DMS79 treated with DMSO at 0.1 percent for 48 hours (cell line): ENCODE measurements around the gene DGKH.
"Not testable (repeated sequence)": the region's sequence is repeated elsewhere in the genome, so short reads cannot be mapped to it uniquely, and the experiment has no call there.

ENCODE experiments used
- DNase-seq: peaks from one replicate; lab custom pipeline; 2025; lab: John Stamatoyannopoulos, UW

DGKH gene

DNA sequence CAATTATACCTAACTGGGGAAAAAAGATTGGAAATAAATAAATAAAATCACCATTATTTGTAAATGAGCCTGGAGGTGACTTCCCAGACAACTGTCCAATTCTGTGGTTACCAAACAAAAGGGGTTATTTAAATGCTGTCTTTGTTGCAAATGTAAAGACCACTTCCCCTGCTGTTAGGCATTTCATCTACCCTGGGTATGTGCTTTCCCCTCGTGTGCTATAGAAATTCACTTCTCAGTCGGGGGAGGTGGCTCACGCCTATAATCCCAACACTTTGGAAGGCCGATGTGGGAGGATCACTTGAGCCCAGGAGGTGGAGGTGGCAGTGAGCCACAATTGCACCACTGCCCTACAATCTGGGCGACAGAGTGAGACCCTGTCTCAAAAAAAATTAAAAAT, 121.6 kb downstream of the DGKH start:
- DNase-seq, result no peak

- no peak for DNase-seq
Observed at GRCh38 chr13:42173789-42174343, 125.4 kb downstream of the DGKH start.

GRCh38 chr13:42174344-42175162, 126.1 kb downstream of the DGKH start:
- DNase-seq, result no peak

DNA sequence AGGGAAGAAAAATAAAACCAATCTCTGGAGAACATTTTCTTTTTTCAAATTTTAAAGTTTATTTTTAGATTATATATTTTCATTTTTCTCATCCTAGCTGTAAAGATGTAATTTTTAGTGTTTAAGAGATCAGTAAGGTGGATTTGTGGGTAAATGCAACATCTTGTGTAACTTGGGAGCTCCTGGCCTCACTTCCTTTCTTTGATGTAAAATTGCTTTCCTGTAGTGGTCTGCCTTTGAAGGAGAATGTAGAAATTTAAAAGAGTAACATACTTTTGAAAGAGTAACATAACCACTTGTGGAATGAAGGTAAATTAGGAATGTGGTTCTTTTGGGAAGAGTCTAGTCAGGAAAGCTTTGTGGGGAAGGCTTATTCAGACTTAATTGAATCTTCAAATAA, 127.8 kb downstream of the DGKH start:
- DNase-seq, result no peak

- no peak for DNase-seq
Observed at GRCh38 chr13:42177189-42177588, 128.7 kb downstream of the DGKH start.

DNA sequence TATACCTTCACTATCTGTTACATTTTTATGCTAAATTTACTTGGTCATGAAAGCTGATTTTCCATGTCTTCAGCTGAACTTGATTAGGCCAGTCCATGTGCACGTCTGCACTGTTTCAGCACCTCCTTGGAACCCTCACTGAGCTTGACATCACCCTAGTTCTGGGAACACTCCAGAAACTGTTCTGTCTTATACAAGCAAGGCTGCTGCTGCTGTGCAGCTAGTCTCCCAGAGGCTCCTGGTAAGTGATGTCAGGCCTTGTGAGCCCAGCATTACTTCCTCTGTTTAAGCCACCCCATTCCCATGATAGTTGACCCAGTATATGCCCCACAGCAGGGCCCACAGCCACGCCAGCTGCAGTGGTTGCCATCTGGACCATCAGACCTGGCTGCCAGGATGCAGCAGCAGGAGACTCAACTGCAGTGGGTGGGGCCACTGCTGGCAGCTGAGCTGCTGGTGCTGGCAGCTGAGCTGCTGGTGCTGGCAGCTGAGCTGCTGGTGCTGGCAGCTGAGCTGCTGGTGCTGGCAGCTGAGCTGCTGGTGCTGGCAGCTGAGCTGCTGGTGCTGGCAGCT, 133.0 kb downstream of the DGKH start:
- no peak for DNase-seq

GRCh38 chr13:42189061-42189460, 140.6 kb downstream of the DGKH start:
- no peak for DNase-seq

DNA sequence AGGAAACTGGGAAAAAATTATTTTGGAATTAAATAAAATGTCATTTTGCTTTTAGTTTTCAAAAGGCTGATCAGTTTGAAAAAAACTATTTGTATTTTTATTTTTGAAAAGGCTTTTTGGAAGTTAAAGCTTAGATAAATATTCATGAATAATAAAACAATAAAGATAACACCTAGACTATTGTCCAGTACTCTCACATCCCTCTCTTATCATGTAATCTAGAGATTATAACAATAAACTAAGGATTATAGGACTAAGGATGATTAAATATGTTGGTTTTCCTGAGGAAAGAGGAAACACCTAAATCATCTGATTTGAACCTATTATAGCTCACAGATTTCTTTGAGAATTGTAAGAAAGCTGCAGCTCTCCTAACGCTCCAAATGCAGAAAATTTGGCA, 142.1 kb downstream of the DGKH start:
- DNase-seq, result no peak

DNA sequence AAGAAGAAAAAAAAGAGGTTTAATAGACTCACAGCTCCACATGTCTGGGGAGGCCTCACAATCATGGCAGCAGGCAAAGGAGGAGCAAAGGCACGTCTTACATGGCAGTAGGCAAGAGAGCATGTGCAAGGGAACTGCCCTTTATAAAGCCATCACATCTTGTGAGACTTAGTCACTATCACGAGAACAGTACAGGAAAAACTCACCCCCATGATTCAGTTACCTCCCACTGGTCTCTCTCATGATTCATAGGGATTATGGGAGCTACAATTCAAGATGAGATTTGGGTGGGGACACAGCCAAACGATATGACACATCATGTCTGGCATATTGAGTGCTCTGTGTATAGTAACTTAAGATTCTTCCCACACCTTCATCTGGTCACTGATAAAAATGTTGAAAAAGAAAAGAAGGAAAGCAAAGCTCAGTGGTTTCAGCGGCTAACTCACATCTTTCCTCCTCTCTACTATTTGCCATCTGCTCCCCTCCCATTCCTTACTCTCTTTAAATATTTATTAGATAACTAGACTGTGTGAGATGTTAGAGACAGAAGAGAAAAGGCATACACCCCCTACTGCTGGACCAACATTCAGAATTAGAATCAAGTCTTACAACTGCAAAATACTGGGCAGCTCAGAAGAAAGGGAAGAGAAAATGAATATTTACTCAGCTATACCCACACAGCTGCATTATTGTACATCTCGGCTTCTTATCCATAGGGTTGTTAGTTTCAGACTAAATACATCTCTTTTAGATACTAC, 163.4 kb downstream of the DGKH start:
- DNase-seq, result no peak

- no peak for DNase-seq
Observed at GRCh38 chr13:42214446-42214845, 166.0 kb downstream of the DGKH start.

- DNase-seq, result peak; percentile 2
Observed at GRCh38 chr13:42215578-42216421, 167.4 kb downstream of the DGKH start.

GRCh38 chr13:42216422-42216735, 167.9 kb downstream of the DGKH start:
- no peak for DNase-seq

DNA sequence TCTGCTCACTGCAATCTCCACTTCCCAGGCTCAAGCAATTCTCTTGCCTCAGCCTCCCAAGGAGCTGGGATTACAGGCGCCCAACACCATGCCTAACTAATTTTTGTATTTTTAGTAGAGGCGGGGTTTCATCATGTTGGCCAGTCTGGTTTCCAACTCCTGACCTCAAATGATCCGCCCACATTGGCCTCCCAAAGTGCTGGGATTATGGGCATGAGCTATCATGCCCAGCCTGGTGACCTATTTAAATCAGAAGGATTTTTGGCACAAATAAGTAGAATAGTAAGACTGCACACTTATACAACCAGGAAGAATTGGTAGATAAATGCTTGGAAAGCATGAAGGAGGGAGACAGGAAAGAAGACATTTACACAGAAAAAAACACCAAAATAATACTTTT, 170.1 kb downstream of the DGKH start:
- DNase-seq, result no peak

- DNase-seq, result no peak
Observed at GRCh38 chr13:42219051-42219450, 170.6 kb downstream of the DGKH start.

- DNase-seq, result no peak
Observed at GRCh38 chr13:42219876-42220275, 171.4 kb downstream of the DGKH start.

DNA sequence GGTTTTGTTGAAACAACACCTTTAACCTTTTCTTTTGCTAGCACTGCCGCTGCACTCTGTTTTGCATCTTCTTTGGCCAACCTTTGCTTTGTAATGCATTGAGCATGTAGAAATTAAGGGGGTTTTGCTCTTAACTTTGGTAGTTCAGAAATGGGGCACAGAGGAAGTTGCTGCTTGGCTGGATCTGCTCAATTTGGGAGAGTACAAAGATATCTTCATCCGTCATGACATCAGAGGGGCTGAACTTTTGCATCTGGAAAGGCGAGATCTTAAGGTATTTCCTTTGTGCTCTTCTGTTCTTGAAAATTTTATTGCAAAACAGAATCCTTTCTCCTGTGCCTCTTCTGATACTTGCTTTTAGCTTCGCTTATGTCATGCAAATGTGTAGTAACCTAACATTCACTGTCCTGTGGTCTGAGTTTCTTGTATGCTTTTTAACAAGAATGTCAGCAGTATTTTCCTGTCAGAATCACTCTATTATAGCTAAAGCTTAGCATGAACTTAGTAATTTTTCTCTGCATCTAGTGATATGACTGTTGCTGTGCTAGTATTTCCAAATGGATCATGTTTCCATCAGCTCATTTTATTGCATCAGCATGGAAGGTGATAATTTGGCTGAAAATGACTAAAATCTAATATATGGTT, 172.8 kb downstream of the DGKH start:
- DNase-seq, result no peak

DNA sequence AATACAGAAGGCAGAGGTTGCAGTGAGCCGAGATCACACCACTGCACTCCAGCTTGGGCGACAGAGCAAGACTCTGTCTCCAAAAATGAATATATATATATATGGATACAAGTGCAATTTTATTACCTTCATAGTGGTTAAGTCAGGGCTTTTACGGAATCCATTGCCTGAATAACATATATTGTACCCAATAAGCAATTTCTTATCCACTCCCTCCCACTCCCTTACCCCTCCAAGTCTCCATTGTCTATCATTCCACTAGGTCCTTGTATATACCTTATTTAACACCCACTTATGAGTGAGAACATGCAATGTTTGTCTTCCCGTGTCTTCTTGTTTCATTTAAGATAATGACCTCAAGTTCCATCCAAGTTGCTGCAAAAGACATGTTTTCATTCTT, 175.2 kb downstream of the DGKH start:
- no peak for DNase-seq

DNA sequence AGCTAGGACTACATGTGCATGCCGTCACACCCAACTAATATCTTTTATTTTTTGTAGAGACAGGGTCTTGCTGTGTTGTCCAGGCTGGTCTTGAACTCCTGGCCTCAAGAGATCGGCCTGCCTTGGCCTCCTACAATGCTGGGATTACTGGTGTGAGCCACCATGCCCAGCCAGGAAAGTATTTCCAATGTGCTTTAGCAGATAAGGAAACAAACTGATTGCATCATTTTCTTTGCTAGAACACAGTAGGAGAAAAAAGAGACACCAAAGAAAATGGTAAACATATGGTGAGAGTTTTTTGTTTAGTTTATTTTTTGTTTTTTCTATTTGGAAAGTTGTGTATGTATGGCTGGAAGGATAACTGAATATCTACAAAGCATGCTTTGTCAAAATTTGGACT, 176.6 kb downstream of the DGKH start:
- DNase-seq, result no peak

- not testable (repeated sequence) for DNase-seq
Observed at GRCh38 chr13:42226759-42227158, 178.3 kb downstream of the DGKH start.

GRCh38 chr13:42228527-42228926, 180.1 kb downstream of the DGKH start:
- DNase-seq, result no peak

DNA sequence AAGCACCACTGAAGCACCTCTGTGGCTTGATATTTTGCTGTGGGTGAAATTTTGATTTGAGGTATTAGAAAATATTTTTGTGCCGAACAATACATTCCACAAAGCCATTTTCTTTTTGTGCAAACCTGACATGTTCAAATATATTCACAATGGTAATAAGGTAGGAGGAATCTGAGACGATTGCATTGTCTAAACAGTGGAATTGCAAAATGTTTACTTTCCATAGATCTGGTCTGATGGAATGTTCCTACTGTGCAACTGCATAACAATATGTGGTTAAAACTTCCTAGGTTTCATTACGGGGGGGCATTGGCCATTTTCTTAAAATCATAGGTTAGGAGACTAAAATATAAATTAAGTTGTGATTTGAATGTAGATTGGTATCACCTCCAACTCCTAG, 180.8 kb downstream of the DGKH start:
- DNase-seq, result no peak

- DNase-seq, result no peak
Observed at GRCh38 chr13:42232671-42233070, 184.2 kb downstream of the DGKH start.
